Stimulated activated CD4-positive, alpha-beta T cell treated with anti-CD3 and anti-CD28 coated beads, Interleukin-2, amount 100 ng/mL, for 24 hours (primary cell): ENCODE results near the gene RAB7A.

Experiments
- DNase-seq, 2 donors: peaks; one replicate each; pipeline ENCODE4 v3.0.0-alpha.2; 2020

RAB7A gene

DNA sequence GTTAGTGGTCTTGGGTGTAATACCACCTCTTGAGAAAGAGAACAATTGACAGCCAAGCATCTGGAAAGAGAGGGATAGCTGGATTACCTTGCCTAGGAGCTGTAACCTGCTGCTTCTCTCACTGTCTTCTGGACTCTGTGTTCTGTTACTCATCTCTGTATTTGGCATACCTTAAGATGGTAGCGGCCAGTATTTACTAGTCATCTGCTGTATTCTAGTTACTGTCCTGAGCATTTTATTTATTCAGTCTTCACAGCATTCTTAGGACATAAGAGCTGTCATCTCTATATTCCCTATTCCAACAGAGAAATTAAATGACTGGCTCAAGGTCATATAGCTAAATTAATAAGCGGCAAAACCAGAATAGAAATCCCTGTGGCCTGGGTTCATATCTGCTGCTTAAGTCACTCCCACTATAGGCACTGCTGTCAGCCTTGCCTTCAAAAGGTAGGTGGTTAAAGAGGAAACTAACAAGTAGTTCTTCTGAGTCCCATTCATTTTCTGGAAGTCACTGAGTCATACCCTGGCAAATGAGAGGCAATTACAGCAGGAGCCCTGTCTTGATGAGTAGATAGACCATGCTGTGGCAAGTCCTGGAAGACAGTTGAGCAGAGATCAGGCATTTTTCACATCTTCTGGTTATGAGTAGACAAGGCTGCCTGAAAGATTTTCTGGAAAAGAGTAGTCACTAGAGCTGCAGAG lies 68.2 kb downstream of the RAB7A start:
- DNase-seq = peak; percentile 41 to 55

DNA sequence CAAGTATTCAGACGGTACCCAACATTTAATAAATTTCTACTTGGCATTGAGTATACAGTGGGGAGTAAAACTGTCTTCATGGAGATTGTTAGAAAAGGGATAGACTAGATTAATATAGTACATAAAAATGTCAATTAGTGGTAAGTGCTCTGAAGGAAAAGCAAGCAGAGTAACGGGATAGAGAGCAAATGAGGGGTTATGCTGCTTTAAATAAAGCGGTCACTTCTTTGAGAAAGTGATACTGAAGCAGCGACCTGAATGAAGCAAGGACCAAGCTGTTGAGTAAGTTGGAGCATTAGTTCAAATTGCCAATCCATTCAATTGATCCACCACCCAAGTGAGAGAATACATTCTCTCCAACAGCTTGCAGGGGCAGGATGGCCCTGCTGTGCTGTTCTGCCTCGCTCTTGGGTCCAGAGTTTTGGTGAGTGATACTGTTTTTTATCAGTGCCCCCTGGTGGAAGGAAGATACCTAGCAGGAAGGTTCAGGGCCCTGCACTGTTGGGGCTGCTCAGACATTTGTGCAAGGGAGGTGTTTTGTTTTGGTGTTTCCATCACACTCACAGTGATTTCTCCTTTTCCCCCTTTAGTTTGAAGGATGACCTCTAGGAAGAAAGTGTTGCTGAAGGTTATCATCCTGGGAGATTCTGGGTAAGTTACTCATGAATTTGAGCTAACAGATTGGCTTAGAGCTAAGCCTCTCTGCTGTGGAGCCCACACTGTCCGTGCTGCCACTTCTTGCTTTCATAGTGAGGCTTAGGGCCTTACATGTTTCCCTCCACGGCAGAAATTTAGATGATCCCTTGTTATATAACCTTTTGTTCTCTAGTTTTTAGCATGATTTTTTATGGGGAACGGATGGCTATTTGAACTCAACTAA lies 69.0 kb downstream of the RAB7A start:
- peak; percentile 56 to 62 for DNase-seq

DNA sequence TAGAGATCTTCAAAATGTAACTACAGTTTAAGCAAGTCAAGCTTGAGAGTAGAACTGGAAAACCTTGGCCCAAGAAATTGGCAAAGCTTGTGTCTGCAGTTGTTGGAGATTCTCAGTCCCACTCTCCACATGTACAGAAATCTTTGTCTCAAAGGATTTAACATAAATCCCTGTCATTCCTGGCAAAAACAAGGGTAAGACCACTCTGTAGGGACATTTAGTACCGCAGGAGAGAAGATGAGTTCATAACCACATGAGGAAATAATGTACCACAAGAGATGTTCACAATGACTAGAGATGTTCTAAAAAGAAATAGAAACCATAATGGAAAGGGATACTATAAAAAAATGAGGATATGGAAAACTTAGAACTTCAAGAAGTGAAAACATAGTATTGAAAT lies 73.7 kb downstream of the RAB7A start:
- DNase-seq = no peak

DNA sequence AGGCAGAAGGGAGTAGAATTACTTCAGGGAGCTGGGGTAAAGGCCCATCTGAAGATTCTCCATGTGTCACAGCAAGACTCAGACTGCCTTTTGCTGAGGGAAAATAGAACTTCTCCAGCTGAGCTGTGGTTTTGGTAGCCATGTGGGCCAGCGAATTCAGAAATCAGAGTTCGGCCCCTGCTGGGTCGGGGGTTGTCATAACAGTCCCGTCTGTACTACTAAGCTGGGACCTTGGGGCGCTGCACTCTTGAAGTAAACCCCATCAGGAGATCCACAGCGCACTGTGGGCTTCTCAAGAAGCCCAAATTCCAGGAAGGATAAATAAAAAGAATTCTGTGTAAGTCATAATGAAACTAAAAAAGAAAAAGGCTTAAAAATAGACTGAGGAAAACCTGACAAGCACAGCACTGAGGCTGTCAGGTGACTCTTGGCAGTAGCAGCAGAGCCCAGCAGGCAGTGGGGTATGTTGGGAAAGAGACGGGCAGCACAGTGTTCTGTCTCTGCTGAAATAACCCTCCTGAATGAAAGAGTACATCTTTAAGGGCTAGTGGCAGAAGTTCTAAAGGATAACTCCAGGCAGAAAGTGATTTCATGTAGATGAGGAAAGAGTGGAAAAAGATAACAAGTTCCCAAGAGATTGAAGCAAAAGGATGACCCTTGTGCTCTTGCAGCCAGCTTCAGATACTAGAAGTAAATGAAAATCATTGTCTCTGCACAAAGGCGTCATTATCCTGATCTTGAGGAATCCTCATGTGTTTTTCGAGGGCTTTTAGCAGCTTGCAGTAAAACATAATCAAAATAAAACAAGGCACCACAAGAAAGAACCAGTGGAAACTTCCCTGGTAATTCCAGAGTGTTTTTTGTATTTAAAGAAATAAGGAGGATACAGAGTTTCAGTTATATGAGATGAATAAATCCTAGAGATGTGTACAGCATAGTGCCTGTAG lies 74.5 kb downstream of the RAB7A start:
- DNase-seq = peak; percentile 49 to 70

DNA sequence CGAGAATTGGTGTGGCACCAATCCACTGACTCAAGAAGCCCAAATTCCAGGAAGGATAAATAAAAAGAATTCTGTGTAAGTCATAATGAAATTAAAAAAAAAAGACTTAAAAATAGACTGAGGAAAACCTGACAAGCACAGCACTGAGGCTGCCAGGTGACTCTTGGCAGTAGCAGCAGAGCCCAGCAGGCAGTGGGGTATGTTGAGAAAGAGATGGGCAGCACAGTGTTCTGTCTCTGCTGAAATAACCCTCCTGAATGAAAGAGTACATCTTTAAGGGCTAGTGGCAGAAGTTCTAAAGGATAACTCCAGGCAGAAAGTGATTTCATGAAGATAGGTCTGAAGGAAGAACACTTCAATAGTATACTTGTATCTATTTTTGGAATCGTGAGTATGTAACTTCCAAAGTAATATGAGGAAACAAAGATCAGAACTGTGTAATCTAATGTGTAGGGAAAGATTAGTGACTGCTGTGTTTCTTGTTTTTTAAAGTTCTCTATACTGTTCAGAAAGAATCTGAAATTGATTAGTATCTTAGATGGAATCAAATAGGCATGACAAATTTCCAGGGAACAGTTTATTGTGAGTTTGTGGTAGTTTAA lies 75.9 kb downstream of the RAB7A start:
- peak in 1 of 2 donors; percentile 43 for DNase-seq

GRCh38 chr3:128803307-128803706 lies 77.3 kb downstream of the RAB7A start:
- no peak for DNase-seq

DNA sequence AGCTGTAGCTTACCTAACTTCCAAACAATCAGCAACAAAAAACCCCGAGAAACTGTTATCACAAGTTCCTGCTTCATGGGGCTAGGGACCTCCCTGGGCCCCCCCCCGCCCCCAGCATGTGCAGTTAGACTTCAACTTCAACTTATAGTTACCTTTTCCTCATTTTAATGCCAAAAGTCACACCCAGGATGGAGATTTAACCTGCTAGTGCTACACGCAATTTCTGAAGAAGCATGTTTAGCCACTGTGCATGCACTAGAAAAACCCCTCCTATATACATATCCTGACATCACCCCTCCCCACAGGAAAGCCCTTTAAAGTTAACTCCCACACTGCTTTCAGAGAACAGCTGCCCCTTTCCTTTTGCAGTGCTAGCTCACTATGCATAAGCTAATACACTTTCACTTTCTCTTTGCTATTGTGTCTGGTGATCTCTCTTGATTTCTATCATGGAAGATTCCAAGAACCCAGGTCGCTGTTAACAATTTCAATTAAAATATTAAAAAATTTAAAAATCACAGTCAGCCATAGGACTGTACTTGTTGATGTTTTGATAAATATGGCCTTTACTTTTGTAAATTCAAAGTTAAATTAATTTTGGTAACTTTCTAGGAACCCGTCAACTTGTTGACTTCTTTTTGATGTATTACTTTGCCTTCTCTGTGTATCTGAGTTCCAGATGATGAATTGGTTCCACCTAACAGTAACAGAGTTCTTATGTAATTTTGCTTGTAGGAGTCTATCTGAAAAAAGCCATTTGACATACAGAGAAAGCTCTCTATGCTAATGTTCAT lies 78.2 kb downstream of the RAB7A start:
- DNase-seq = peak; percentile 58 to 64

DNA sequence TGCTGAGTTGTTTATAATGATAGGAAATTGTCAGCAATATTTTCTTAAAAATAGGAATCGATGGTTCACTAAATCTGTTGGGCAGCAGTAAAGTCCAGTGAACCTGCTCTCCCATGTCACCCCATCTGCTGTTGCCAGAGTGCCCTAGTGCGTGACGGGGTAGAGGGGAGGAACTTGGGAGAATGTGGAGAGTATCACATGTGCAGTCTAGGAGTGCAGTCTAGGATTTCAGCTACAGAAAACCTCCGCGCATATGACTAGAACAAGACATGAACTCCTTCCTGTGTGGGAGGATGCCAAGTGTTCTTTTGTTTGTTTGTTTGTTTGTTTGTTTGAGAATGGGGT lies 78.8 kb downstream of the RAB7A start:
- no peak for DNase-seq

DNA sequence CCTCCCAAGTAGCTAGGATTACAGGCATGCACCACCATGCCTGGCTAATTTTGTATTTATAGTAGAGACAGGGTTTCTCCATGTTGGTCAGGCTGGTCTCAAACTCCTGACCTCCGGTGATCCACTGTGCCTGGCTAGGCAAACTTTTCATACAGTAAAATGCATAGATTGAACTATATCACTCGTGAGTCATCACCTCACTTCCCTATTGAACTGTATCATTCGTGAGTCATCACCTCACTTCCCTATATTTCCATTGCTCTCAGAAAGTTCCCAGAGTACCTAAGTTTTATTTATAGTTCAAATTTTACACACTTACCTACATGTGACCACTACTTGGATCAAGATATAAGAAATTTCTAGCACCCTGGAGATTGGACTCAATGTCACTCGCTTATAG lies 79.8 kb downstream of the RAB7A start:
- no peak for DNase-seq

DNA sequence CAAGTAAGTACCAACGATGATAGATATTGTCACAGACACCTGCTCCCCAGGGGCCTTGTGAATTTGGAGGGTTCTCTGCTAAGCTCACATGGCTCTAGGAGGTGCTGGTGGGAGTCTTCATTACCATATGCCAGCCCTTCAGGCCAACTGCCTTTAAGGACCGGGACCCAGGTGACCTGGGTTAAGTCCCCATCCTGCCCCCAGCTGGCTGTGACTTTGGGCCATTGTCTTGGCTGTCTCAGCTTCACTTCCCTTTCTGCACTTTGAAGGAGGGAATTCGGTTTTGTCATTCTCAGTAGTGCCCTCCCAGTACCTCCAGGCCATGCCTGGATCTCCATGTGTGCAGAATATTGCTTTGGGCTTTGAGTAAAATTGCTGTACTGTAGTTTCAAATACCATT lies 80.6 kb downstream of the RAB7A start:
- no peak for DNase-seq

DNA sequence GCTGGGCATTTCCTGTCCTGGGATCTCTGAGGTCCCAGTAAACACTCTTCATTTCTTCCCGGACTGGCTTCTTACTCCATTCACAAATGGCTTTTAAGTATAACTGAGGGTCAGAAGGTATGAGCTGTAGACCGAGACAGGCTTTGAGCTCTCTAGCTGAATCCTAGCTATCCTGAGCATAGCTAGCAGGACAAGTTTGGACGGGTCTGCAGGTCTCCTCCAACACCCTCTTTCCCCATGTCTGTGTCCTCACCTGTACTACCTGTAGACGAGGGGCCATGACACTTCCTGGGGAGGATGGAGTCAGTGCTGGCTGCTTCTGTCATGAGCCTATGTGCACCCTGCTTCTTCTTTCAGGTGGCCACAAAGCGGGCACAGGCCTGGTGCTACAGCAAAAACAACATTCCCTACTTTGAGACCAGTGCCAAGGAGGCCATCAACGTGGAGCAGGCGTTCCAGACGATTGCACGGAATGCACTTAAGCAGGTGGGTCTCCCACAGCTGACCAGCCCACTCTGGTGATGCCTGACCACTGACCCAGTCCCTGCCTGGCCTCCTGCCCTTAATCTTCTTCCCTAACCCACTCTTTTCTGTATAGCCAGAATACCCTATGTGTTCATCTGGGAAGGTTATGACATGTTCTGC lies 81.3 kb downstream of the RAB7A start:
- DNase-seq = no peak

DNA sequence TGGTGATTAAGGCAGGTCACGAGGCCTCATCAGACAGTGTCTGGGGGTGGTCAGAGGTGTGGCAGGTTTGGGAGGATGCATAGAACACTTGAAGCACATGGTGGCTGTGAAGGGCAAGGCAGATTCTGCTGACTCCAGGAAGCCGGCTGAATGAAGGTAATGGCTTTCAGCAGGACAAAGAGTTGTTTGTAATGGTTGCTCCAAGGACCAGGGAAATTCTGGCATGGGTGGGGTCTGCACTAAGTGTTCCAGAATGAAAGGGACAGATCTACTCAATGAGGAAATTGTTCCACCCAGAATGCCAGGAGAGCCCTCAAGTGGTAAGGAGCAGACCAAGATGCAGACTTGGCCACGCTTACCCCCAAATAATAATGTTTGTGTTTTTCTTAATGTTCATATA lies 82.7 kb downstream of the RAB7A start:
- no peak for DNase-seq

DNA sequence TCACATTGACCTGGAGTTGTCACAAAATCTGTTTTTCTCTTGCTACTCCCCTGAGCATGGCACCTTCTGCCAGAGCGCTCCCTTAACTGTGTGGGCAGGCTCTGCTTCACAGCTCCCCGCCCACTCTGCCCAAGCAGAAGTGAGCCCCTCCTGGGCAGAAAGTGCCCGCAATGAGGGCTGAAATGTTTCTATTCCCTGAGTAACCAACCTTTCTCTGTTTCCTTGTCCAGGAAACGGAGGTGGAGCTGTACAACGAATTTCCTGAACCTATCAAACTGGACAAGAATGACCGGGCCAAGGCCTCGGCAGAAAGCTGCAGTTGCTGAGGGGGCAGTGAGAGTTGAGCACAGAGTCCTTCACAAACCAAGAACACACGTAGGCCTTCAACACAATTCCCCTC lies 87.1 kb downstream of the RAB7A start:
- no peak for DNase-seq

DNA sequence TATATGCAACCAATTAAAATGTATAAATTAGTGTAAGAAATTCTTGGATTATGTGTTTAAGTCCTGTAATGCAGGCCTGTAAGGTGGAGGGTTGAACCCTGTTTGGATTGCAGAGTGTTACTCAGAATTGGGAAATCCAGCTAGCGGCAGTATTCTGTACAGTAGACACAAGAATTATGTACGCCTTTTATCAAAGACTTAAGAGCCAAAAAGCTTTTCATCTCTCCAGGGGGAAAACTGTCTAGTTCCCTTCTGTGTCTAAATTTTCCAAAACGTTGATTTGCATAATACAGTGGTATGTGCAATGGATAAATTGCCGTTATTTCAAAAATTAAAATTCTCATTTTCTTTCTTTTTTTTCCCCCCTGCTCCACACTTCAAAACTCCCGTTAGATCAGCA lies 88.1 kb downstream of the RAB7A start:
- DNase-seq = no peak

DNA sequence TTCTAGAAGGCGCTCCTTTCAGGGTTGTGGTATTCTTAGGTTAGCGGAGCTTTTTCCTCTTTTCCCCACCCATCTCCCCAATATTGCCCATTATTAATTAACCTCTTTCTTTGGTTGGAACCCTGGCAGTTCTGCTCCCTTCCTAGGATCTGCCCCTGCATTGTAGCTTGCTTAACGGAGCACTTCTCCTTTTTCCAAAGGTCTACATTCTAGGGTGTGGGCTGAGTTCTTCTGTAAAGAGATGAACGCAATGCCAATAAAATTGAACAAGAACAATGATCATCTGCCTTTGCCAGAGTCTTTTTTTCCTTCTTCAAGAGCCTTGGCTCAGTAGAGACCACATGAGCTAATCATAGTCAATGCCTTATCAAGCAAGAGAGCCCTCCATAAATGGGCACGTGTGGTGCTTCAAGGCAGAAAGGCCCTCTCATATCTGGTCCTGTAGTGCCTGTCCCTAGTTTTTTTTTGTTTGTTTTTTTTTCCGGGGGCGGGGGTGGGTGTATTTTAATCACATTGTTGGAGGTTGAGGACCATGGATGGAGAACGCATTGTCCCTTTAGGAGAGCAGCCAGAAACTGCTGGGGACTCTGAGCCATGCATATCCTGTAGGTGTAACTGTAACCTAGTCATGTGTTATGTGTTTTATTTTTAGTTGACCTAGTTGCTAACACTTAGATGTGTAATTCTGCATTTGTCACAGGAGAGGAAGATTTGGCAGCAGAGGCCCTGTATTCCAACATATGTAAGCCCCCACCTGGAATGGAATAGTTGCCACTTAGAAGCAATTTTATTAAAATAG lies 88.7 kb downstream of the RAB7A start:
- DNase-seq = no peak

DNA sequence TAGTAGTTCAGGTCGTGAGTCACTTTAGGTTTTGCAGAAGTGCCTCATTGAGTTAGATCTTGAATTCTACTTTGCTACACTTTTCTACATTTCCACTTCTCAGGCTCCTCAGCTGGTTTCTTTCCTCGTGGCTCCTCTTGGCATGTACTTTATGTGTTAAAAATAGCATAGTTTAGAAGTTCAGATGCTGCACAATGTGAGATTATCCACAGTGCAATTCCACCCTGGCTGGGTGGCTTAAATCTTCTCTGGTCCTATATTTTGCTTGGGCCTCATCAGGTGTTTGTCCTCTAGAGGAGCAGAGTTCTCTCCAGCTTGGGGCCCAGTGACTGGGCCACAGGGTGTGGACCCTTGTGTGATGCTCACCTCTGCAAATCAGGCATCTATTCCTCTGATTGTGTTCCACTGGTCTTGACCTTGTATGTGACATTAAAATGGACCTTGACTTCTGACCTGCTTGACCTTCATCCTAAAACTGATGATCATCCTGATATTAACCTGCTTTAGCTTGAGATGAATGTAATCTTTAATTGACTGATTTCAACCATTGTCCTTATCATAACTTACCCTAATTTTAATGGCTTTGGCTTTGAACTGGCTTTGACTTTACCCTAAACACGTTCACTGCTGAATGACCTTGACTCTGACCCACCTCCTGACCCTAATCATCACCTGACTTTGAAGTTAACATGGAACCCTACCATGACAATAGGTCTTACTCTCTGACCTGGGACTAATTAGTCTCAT lies 89.5 kb downstream of the RAB7A start:
- DNase-seq = no peak

GRCh38 chr3:128818186-128818787 lies 92.3 kb downstream of the RAB7A start:
- DNase-seq = no peak

- DNase-seq = no peak
These were observed 94.4 kb downstream of the RAB7A start for GRCh38 chr3:128820252-128820839.

GRCh38 chr3:128823008-128823407 lies 97.0 kb downstream of the RAB7A start:
- DNase-seq = no peak
